K562 (cell line): ENCODE data around the gene SNUPN. TPM values are rescaled to one million over a fixed set of nuclear protein-coding genes. Genes with fewer than 3 reads are reported as not detected.
A peak's percentile ranks its signal among the peaks of the same experiment; 100 is the strongest.

Experiments
- CBX1 ChIP-seq: sonication (generic); IDR thresholded peaks from 2 replicates; pipeline ENCODE4 v1.6.1; 2016; ENCODE audit warnings: antibody characterized with exemption, low read depth, mild to moderate bottlenecking
- CTBP1 ChIP-seq: fragments of 450-650 bp; IDR thresholded peaks from 2 replicates; pipeline ENCODE4 v1.6.1; 2016; ENCODE audit warnings: borderline replicate concordance
- MAFK ChIP-seq: IDR thresholded peaks from 2 replicates; pipeline ENCODE4 v1.6.1; 2011; ENCODE audit warnings: low read length, improper control_type of control experiment
- MCM2 ChIP-seq: fragments of 450-650 bp; IDR thresholded peaks from 2 replicates; pipeline ENCODE4 v1.6.1; 2017; ENCODE audit warnings: low read depth, mild to moderate bottlenecking
- MYNN ChIP-seq, 2 experiments: sonication (generic); formaldehyde crosslinking in 1 of 2; IDR thresholded peaks; 2 replicates each; pipeline versions ENCODE4 v1.5.0 to v1.6.1; 2016 to 2020; ENCODE audit warnings: antibody characterized with exemption in 1 of 2, missing genetic modification reagents in 1 of 2
- NUFIP1 ChIP-seq: fragments of 450-650 bp; IDR thresholded peaks from 2 replicates; pipeline ENCODE4 v1.6.1; 2018; ENCODE audit not compliant: partially characterized antibody
- RAD51 ChIP-seq: fragments of 450-650 bp; IDR thresholded peaks from 2 replicates; pipeline ENCODE4 v1.7.1; 2016; ENCODE audit warnings: low read depth, mild to moderate bottlenecking, borderline replicate concordance
- RFX7 ChIP-seq: fragments of 250-450 bp; sonication (Bioruptor Pico); IDR thresholded peaks from 2 replicates; pipeline ENCODE4 v1.5.1; 2021; ENCODE audit warnings: mild to moderate bottlenecking
- ZBTB12 ChIP-seq: fragments of 250-450 bp; sonication (Bioruptor Pico); IDR thresholded peaks from 2 replicates; pipeline ENCODE4 v1.4.0; 2020
- ZNF41 ChIP-seq: fragments of 250-450 bp; sonication (Bioruptor Pico); conservative IDR thresholded peaks from 2 replicates; pipeline ENCODE4 v1.4.0; 2020; ENCODE audit warnings: mild to moderate bottlenecking
- ZNF77 ChIP-seq: fragments of 250-450 bp; sonication (Bioruptor Pico); IDR thresholded peaks from 2 replicates; pipeline ENCODE4 v1.5.0; 2020
- polyA plus RNA-seq, 8 experiments: library from polyadenylated mRNA; depleted of rRNA in 4 of 8; stranded (reverse) in 5 of 8; unstranded in 3 of 8; fragments of >200 nt; fragmentation: Nextera tagmentation in 2 of 8; fragmentation: Illumina TruSeq in 1 of 8; extraction: Ambion mirVana in 2 of 8; extraction: Trizol in 1 of 8; gene quantifications; 2 replicates each; pipeline versions ENCODE4 v1.2.1 to v1.2.3, GENCODE V29; 2011 to 2014; ENCODE audit warnings: inconsistent platforms in 1 of 8, missing spikeins in 1 of 8
- total RNA-seq, 7 experiments: library from RNA; depleted of rRNA in 6 of 7; stranded (reverse); fragments of >200 nt in 6 of 7; fragmentation: Illumina TruSeq in 2 of 7; extraction: Trizol in 2 of 7; gene quantifications; 2 replicates each; pipeline versions ENCODE4 v1.2.1 to v1.2.3, GENCODE V29; 2011 to 2021; ENCODE audit warnings: low replicate concordance in 1 of 7
- TF ChIP-seq, protein P1 (sequence below): fragments of 150-350 bp; IDR thresholded peaks from 2 replicates; pipeline ENCODE4 v1.6.1; 2014; ENCODE audit warnings: low read depth, mild to moderate bottlenecking, low read length, borderline replicate concordance

The SNUPN gene
- total and polyA plus RNA-seq, 9 of the 15 experiments (the other 6 are each of a cell fraction or from before 2014, with no cell fraction given) = 32.2 to 78.3 (median 40.0) TPM

DNA sequence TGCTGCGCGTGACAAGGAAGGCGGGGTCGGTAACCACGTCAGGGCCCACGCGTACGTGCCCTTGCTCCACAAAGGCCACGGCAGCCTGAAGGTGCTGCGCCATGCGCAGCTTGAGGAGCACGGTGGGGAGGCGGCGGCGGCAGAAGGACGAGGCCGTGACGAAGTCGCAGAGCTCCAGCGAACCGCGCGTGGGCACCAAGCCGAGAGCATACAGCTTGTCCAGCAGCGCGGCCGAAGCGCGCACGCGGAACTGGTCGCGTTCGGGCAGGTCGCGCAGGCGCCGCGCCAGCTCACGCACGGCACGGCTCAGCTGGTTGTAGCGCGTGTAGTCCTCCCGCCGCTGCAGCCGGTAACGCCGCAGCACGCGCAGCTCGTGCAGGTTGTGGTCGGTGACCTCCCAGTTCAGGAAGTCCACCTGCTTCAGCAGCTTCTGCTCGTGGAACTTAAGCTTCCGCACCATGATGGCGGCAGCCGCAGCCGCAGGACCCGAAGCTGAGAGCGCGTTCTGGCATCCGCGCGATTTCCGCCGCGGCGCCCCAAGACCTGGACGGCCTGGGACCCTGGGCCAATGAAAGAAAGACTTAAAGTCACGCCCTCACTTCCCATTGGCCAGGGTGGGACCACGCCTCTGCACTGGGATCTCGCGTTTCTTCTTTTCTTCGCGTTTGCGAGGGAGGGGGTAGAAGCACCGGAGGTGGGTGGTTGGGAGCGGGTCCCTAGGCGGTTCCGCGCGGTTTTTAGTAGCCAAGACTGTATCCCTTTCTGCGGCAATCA lies 14.4 kb upstream of the SNUPN start, which contains the start of gene IMP3 (continued):
- TF ChIP-seq MYNN (IDR thresholded peaks at IDR 0.05) = no peak
- no peak for TF ChIP-seq MYNN (CRISPR knock-in tag; IDR thresholded peaks at IDR 0.05)
- TF ChIP-seq MCM2 = no peak
- TF ChIP-seq MAFK = no peak
- TF ChIP-seq, protein P1, sequence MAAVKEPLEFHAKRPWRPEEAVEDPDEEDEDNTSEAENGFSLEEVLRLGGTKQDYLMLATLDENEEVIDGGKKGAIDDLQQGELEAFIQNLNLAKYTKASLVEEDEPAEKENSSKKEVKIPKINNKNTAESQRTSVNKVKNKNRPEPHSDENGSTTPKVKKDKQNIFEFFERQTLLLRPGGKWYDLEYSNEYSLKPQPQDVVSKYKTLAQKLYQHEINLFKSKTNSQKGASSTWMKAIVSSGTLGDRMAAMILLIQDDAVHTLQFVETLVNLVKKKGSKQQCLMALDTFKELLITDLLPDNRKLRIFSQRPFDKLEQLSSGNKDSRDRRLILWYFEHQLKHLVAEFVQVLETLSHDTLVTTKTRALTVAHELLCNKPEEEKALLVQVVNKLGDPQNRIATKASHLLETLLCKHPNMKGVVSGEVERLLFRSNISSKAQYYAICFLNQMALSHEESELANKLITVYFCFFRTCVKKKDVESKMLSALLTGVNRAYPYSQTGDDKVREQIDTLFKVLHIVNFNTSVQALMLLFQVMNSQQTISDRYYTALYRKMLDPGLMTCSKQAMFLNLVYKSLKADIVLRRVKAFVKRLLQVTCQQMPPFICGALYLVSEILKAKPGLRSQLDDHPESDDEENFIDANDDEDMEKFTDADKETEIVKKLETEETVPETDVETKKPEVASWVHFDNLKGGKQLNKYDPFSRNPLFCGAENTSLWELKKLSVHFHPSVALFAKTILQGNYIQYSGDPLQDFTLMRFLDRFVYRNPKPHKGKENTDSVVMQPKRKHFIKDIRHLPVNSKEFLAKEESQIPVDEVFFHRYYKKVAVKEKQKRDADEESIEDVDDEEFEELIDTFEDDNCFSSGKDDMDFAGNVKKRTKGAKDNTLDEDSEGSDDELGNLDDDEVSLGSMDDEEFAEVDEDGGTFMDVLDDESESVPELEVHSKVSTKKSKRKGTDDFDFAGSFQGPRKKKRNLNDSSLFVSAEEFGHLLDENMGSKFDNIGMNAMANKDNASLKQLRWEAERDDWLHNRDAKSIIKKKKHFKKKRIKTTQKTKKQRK = no peak
- peak; percentile 35; the same call in 1 of the 2 replicates for TF ChIP-seq CBX1
- TF ChIP-seq NUFIP1 = no peak
- TF ChIP-seq RAD51 = no peak
- TF ChIP-seq ZBTB12 (CRISPR knock-in tag) = no peak
- no peak for TF ChIP-seq ZNF41 (CRISPR knock-in tag)
- peak; percentile 94 for TF ChIP-seq CTBP1
- TF ChIP-seq RFX7 (CRISPR knock-in tag) = no peak
- TF ChIP-seq ZNF77 (CRISPR knock-in tag) = no peak
